ENCODE results near the gene DNAH17. TPM values are rescaled to one million over a fixed set of nuclear protein-coding genes. Genes with fewer than 3 reads are reported as not detected.

Gene DNAH17
- total and polyA plus RNA-seq, 2 of the 8 experiments (the other 6 are each of a cell fraction or from before 2014, with no cell fraction given): 0.14 to 0.67 TPM

DNA sequence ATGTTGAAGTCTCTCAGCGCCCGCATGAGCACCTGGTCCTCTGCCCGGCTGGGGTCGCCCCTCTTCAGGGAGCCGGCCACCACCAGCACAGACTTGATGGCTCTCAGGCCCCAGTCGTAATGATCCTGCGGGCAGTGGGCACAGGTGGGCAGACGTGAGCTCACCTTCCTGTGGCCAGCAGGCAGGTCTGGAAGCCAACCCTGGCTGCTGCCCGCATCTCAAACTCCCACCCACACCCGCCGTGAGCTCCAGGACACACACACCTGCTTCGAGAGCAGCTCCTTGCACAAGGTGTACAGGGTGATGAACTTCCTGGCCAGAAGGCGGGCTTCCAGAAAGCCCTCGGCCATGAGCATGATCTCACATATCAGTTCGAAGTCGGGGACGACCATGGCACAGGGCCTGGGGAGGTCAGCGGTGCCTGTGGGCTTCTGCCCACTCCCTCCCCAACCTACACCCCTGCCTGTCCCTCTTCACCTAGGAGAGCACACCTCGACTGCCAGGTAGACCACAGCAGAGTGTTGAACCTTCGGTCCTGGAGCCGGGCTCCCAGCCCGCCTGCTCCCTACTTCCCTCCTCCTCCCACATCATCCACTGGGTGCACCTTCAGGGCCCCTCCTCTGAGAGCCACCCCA lies 82.4 kb downstream of the DNAH17 start (continued):
- no peak for TF ChIP-seq JUN (IDR thresholded peaks at IDR 0.05; ENCODE audit: low read depth, low read length)
- no peak for TF ChIP-seq ZNF274 (IDR thresholded peaks at IDR 0.05; ENCODE audit: borderline replicate concordance, extremely low read depth, low read length)
- no peak for TF ChIP-seq BCL11A (IDR thresholded peaks at IDR 0.05; ENCODE audit: low read depth in 2 of 2, low read length in 2 of 2)
- no peak for TF ChIP-seq HDAC6 (IDR thresholded peaks at IDR 0.05; ENCODE audit: low read depth, low read length)
- no peak for TF ChIP-seq SIRT6 (IDR thresholded peaks at IDR 0.05; ENCODE audit: low read length)
- no peak for TF ChIP-seq POU5F1 (IDR thresholded peaks at IDR 0.05; ENCODE audit: low read depth, low read length)
- TF ChIP-seq SP4 (IDR thresholded peaks at IDR 0.05; ENCODE audit: low read length): no peak
- no peak for TF ChIP-seq SIN3A (conservative IDR thresholded peaks at IDR 0.05 in 1 of 2, IDR thresholded peaks at IDR 0.05 in 1 of 2; ENCODE audit: low read depth in 1 of 2, low read length in 2 of 2)
- no peak for TF ChIP-seq TBP (IDR thresholded peaks at IDR 0.05; ENCODE audit: low read depth, low read length)
- no peak for TF ChIP-seq TAF7 (optimal IDR thresholded peaks at IDR 0.05; ENCODE audit: borderline replicate concordance, low read depth, low read length)
- TF ChIP-seq SAP30 (IDR thresholded peaks at IDR 0.05; ENCODE audit: insufficient read depth, insufficient replicate concordance, low read length): no peak
